ENCODE data around the gene GTF3C2.

The GTF3C2 gene

DNA sequence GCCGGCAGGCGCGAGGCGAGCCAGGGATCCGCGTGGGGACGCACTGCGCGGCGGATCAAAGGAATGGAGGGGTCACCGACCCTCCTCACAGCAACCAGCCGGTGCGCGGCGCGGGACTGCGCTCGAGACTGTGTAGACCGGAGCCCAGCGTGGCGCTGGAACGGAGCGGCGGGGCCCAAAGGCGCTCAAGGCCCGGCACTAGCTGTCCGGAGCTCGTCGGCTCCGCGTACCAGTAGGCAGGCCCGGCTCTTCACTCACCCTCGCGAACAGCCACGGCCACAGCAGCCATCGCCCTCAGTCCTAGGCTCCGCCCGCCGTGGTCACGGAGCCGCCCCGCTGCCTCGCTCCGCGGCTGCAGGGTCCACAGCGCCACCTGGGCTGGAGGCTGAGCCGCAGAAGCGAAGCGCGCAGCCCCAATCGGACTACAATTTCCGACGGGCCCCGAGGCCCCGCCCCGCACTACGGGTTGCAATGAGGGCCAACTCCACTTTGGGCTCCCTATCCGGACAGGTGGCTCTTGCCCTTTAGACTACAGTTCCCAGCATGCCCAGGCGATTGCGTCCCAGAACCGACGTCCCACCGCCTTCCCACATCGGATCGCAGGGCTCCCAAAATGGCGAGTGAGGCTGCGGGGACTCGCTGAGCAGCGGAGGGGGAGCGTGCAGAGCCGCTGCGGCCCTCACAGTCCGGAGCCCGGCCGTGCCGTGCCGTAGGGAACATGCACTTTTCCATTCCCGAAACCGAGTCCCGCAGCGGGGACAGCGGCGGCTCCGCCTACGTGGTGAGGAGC, 13.7 kb upstream of the GTF3C2 start, which contains the start of the genes EIF2B4 and SNX17:
EIF2B4 (minus strand) TSS at position 313 of the 790 bp plus-strand sequence; CDS start at position 289, 24 bp downstream.
SNX17 (plus strand) TSS at position 591 of the 790 bp plus-strand sequence; CDS start at position 719, 128 bp downstream.
- TF ChIP-seq, protein P1, sequence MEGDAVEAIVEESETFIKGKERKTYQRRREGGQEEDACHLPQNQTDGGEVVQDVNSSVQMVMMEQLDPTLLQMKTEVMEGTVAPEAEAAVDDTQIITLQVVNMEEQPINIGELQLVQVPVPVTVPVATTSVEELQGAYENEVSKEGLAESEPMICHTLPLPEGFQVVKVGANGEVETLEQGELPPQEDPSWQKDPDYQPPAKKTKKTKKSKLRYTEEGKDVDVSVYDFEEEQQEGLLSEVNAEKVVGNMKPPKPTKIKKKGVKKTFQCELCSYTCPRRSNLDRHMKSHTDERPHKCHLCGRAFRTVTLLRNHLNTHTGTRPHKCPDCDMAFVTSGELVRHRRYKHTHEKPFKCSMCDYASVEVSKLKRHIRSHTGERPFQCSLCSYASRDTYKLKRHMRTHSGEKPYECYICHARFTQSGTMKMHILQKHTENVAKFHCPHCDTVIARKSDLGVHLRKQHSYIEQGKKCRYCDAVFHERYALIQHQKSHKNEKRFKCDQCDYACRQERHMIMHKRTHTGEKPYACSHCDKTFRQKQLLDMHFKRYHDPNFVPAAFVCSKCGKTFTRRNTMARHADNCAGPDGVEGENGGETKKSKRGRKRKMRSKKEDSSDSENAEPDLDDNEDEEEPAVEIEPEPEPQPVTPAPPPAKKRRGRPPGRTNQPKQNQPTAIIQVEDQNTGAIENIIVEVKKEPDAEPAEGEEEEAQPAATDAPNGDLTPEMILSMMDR (IDR thresholded peaks at IDR 0.05; ENCODE audit: low read depth, low read length) = peak; percentile 62
- H3K4me3 ChIP-seq (ENCODE audit: low read depth, low read length) = peak within 1 kb of the TSS; percentile 94

DNA sequence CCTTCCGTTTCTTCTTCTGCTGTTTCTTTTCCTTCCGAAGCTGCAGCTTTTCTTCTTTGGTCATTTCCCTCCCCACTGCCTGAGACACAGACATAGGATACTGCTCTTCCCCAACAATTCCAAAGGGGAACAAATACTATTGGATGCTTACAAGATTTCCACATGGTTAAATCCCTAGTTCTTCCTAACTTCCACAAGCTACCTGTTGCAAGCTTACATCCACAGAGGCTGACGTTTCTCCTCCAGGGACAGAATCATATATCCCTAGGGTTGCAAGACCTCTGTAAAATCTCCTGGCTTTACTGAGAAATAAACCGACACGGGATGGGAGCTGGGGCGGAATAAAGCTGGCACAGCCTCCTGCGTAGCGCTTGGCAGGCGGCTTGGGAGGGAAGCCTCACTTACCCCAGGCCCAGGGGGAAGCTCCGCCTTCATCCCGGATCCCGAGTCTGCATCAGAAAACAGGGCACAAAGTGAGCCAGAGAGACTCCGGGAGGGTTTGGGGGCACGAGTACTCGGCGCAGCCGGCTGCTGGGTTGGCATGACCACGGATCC, 13.0 kb upstream of the GTF3C2 start:
- TF ChIP-seq, protein P1 (IDR thresholded peaks at IDR 0.05; ENCODE audit: low read depth, low read length) = no peak
- peak overlapping the region; percentile 94 for H3K4me3 ChIP-seq (ENCODE audit: low read depth, low read length)

DNA sequence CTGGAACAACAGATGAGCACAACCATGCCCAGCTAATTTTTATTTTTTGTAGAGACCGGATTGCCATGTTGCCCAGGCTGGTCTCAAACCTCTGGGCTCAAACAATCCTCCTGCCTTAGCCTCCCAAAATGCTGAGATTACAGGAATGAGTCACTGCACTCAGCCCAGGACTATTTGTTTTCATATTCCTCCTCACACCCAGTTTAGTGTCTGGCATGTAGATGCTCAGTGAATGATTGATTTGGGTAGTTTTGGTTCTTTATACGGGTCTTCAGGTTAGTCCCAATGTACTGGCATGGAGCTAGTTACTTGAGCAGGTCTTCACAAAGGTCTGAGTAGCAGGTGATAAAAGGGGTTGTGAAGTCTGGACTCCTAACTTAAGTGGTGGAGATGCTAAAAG, 7.4 kb upstream of the GTF3C2 start:
- H3K4me3 ChIP-seq (ENCODE audit: low read depth, low read length) = no peak overlapping the region
- TF ChIP-seq, protein P1 (IDR thresholded peaks at IDR 0.05; ENCODE audit: low read depth, low read length) = no peak

DNA sequence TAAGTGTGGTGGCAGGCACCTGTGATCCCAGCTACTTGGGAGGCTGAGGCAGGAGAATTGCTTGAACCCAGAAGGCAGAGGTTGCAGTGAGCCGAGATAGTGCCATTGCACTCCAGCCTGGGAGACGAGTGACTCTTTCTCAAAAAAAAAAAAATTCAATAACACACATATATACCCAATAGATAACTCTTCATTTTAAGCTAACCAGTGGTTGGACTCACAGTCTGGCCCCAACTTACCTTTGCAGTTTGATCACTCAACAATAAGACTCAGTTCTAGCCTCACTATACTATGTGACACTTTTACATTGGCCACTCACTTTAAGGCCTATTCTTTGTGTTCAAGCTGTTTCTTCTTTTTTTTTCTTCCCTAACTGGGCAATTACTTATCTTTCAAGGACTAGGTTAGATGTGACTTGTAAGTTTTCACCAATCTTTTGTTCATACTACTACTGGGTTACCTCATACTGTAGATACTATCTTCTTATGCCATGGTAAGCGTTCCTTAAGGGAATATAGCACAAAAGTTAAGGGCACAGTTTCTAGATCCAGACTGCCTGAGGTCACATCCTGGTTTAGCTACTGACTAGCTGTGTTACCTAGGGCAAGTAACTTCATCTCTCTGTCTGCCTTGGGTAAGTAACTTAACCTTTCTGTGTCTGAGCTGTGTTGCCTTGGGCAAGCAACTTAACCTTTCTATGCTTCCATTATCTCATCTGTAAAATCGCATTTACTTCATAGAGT, 6.3 kb upstream of the GTF3C2 start:
- TF ChIP-seq, protein P1 (IDR thresholded peaks at IDR 0.05; ENCODE audit: low read depth, low read length) = no peak

DNA sequence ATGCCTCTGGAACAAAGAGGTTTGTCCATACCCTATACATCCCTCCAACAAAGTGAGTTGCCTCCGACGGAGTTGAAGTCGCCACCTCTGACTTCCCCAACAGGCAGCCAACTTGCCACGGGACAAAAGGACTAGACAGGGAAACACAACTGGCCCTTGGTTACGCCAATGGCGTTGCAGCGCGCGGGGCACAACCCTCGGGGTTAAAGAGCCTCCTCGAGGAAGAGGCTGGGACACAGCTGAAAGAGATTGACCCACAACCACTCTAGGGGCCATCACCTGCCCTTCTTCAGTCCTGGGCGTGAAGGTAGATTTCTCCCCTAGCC, 545 bp downstream of the GTF3C2 start:
- H3K4me3 ChIP-seq (ENCODE audit: low read depth, low read length) = peak overlapping the region; percentile 82
- TF ChIP-seq, protein P1 (IDR thresholded peaks at IDR 0.05; ENCODE audit: low read depth, low read length) = no peak

More for the DNA sequence above, 6.3 kb upstream of the GTF3C2 start:
- H3K4me3 ChIP-seq (ENCODE audit: low read depth, low read length) = no peak overlapping the region

DNA sequence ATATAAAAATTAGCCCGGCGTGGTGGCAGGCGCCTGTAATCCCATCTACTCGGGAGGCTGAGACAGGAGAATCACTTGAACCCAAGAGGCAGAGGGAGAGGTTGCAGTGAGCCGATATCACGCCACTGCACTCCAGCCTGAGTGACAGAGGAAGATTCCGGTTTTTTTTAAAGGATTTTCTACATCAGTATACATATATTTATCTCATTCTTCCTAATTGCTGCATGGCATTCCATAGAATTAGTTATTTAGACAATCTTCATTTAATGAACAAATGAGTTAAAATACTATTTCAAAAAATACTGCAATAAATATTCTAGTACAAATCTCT, 2.0 kb downstream of the GTF3C2 start:
- TF ChIP-seq, protein P1 (IDR thresholded peaks at IDR 0.05; ENCODE audit: low read depth, low read length) = no peak
- H3K4me3 ChIP-seq (ENCODE audit: low read depth, low read length) = no peak overlapping the region
